GM18511 (cell line): ENCODE results near the gene AKR1C4.

ENCODE experiments used
- ATAC-seq: cut with Tn5 transposase; IDR thresholded peaks from one replicate; pipeline ENCODE4 v1.9.1; 2021; ENCODE audit warnings: mild to moderate bottlenecking, moderate library complexity; ENCODE audit not compliant: unreplicated experiment

AKR1C4 gene

GRCh38 chr10:5265139-5265538 lies 68.5 kb downstream of the AKR1C4 start:
- ATAC-seq: no peak

GRCh38 chr10:5266351-5266750 lies 69.7 kb downstream of the AKR1C4 start:
- no peak for ATAC-seq

- ATAC-seq: no peak
Measured at GRCh38 chr10:5266804-5267203, 70.2 kb downstream of the AKR1C4 start.

GRCh38 chr10:5268234-5268633 lies 71.6 kb downstream of the AKR1C4 start:
- ATAC-seq: no peak
